Spleen (tissue), 11 donors: ENCODE results near the gene KRT10. TPM values are rescaled to one million over a fixed set of nuclear protein-coding genes. Genes with fewer than 3 reads are reported as not detected.
"Not testable (repeated sequence)": the region's sequence is repeated elsewhere in the genome, so short reads cannot be mapped to it uniquely, and the experiment has no call there.

ENCODE experiments used
- DNase-seq: peaks from one replicate; pipeline ENCODE4 v3.0.0-alpha.2; 2020
- H3K27ac ChIP-seq, 8 donors: fragments of 200-600 bp; sonication (generic) in 7 of 8; 1 replicate in 4 of 8; 2 replicates in 4 of 8; pipeline versions ENCODE4 v1.5.0 to v1.8.0; 2016 to 2021; ENCODE audit warnings: inconsistent platforms in 4 of 8, mild to moderate bottlenecking in 4 of 8, moderate library complexity in 1 of 8
- H3K27me3 ChIP-seq, 7 donors: fragments of 200-600 bp; sonication (generic) in 6 of 7; replicated peaks in 1 of 7; 1 replicate in 4 of 7; 2 replicates in 3 of 7; pipeline versions ENCODE4 v1.5.0 to v1.8.0; 2016 to 2021; ENCODE audit warnings: inconsistent platforms in 3 of 7, mild to moderate bottlenecking in 1 of 7
- H3K36me3 ChIP-seq, 6 donors: fragments of 200-600 bp; sonication (generic) in 5 of 6; 1 replicate in 4 of 6; 2 replicates in 2 of 6; pipeline versions ENCODE4 v1.5.0 to v1.8.0; 2016 to 2021; ENCODE audit warnings: inconsistent platforms in 2 of 6
- H3K4me1 ChIP-seq, 6 donors: fragments of 200-600 bp; sonication (generic) in 5 of 6; 1 replicate in 3 of 6; 2 replicates in 3 of 6; pipeline versions ENCODE4 v1.5.0 to v1.8.0; 2016 to 2021; ENCODE audit warnings: inconsistent platforms in 3 of 6
- H3K4me3 ChIP-seq, 8 donors: fragments of 200-600 bp; sonication (generic) in 7 of 8; 1 replicate in 4 of 8; 2 replicates in 4 of 8; pipeline versions ENCODE4 v1.5.0 to v1.8.0; 2016 to 2021; ENCODE audit warnings: inconsistent platforms in 4 of 8, mild to moderate bottlenecking in 4 of 8, moderate library complexity in 2 of 8
- H3K9me3 ChIP-seq, 8 donors: fragments of 200-600 bp; sonication (generic) in 7 of 8; 1 replicate in 4 of 8; 2 replicates in 4 of 8; pipeline versions ENCODE4 v1.5.0 to v1.8.0; 2016 to 2021; ENCODE audit warnings: inconsistent platforms in 4 of 8
- CTCF ChIP-seq, 11 experiments: fragments of 200-600 bp in 7 of 11; fragments of 450-650 bp in 4 of 11; sonication (generic) in 4 of 11; IDR thresholded peaks in 8 of 11; conservative IDR thresholded peaks in 3 of 11; 1 replicate in 7 of 11; 2 replicates in 4 of 11; pipeline versions ENCODE4 v1.4.0 to v1.8.0; 2016 to 2021; ENCODE audit warnings: antibody characterized with exemption in 11 of 11, inconsistent platforms in 4 of 11, mild to moderate bottlenecking in 1 of 11
- POLR2A ChIP-seq, 3 donors: fragments of 450-650 bp; IDR thresholded peaks; one replicate each; pipeline ENCODE4 v1.5.1; 2017; ENCODE audit warnings: antibody characterized with exemption in 3 of 3, mild to moderate bottlenecking in 1 of 3
- POLR2AphosphoS5 ChIP-seq, 3 donors: sonication (generic); formaldehyde crosslinking; IDR thresholded peaks; one replicate each; pipeline ENCODE4 v1.5.1; 2017; ENCODE audit warnings: antibody characterized with exemption in 3 of 3
- WGBS, 5 donors: extraction: QIAGEN DNeasy Blood & Tissue Kit in 3 of 5; methylation state at CpG; one replicate each; pipeline versions ENCODE4 v1.1.5 to v1.1.7; 2013 to 2018; 5-methylcytosine and 5-hydroxymethylcytosine counted together
- intact Hi-C: fragments of 100-400 bp; cut with DNase I; formaldehyde crosslinking; loops from one replicate; pipeline ENCODE4 v1.15.0; 2023; ENCODE audit warnings: low total_unique reads
- polyA plus RNA-seq, 3 donors: library from polyadenylated mRNA; stranded (reverse); fragments of 200-250 nt; gene quantifications; one replicate each; pipeline ENCODE4 v1.2.1, GENCODE V29; 2013
- total RNA-seq, 7 donors: library from RNA; depleted of rRNA in 3 of 7; stranded (reverse); fragments of >200 nt in 3 of 7; fragmentation: NEBNext Ultra II Directional in 4 of 7; extraction: Animal tissue kit (Norgen Biotek cat#: 25700) in 4 of 7; gene quantifications; one replicate each; pipeline versions ENCODE4 v1.1.0 to v1.2.1, GENCODE V29; 2016 to 2021
- donor health status: healthy with polysubstance abuse.
- donor health status: DM: no; HTN: no; CAD: no; lungs with moderate emphysema.
- donor health status: DM: no; HTN: no; CAD: no.
- donor health status: Bipolar disorder and iron deficiency.
- donor health status: healthy.
- donor health status: DM: no; HTN: no; CAD: no.
- donor health status: DM: yes; HTN: yes; CAD: no.

The KRT10 gene
- total and polyA plus RNA-seq, 10 donors = 4.3 to 41.8 (median 27.7) TPM

- intact Hi-C loops = no loop called here
- no peak for DNase-seq
- peaks cover 0 to 13% (median 0%) of the 10 kb centered on the region in 8 donors for H3K9me3 ChIP-seq
- peaks cover 6 to 32% (median 18%) of the 10 kb centered on the region in 6 donors for H3K4me1 ChIP-seq
- TF ChIP-seq POLR2A (IDR thresholded peaks at IDR 0.05) (no peak), POLR2AphosphoS5 (IDR thresholded peaks at IDR 0.05) (no peak), CTCF (IDR thresholded peaks at IDR 0.05 in 8 of 11, conservative IDR thresholded peaks at IDR 0.05 in 3 of 11) (no peak)
- WGBS, 5 donors = 21 to 28% (median 25%) methylated on average over 7 of the region's 7 CpGs
- peak overlapping the region; percentile 48 to 81 (median 60) for H3K4me3 ChIP-seq
- H3K27me3 ChIP-seq = peaks cover 0 to 6% (median 0%) of the 10 kb centered on the region in 7 donors
- peaks cover 0 to 27% (median 12%) of the 10 kb centered on the region in 6 donors for H3K36me3 ChIP-seq
- H3K27ac ChIP-seq = peak overlapping the region; percentile 91 to 96 (median 93)
Observed at GRCh38 chr17:40818343-40818732, 4.1 kb downstream of the KRT10 start.

GRCh38 chr17:40817103-40817682 is 5.2 kb downstream of the KRT10 start:
- peaks cover 0 to 13% (median 0%) of the 10 kb centered on the region in 8 donors for H3K9me3 ChIP-seq
- 93 to 100% (median 97%) methylated on average over 4 of the region's 4 CpGs for WGBS, 5 donors
- no peak for DNase-seq
- no peak overlapping the region for H3K27ac ChIP-seq
- peaks cover 0 to 17% (median 3%) of the 10 kb centered on the region in 7 donors for H3K27me3 ChIP-seq
- peaks cover 0 to 23% (median 12%) of the 10 kb centered on the region in 6 donors for H3K36me3 ChIP-seq
- intact Hi-C loops = no loop called here
- TF ChIP-seq POLR2AphosphoS5 (IDR thresholded peaks at IDR 0.05) = no peak
- no peak for TF ChIP-seq POLR2A (IDR thresholded peaks at IDR 0.05)
- TF ChIP-seq CTCF (IDR thresholded peaks at IDR 0.05 in 8 of 11, conservative IDR thresholded peaks at IDR 0.05 in 3 of 11) = no peak
- peaks cover 6 to 32% (median 18%) of the 10 kb centered on the region in 6 donors for H3K4me1 ChIP-seq
- H3K4me3 ChIP-seq = no peak overlapping the region

- Histone ChIP-seq H3K27ac (no peak overlapping the region), H3K9me3 (peaks cover 0 to 13% (median 0%) of the 10 kb centered on the region in 8 donors), H3K27me3 (peaks cover 0 to 22% (median 6%) of the 10 kb centered on the region in 7 donors), H3K4me1 (peaks cover 6 to 32% (median 18%) of the 10 kb centered on the region in 6 donors), H3K36me3 (peaks cover 0 to 18% (median 12%) of the 10 kb centered on the region in 6 donors), H3K4me3 (no peak overlapping the region)
- intact Hi-C loops = no loop called here
- DNase-seq = no peak
- WGBS, 5 donors = 94 to 97% (median 95%) methylated on average over 3 of the region's 3 CpGs
- TF ChIP-seq CTCF (IDR thresholded peaks at IDR 0.05 in 8 of 11, conservative IDR thresholded peaks at IDR 0.05 in 3 of 11) = no peak
- TF ChIP-seq POLR2A (IDR thresholded peaks at IDR 0.05) = no peak
- TF ChIP-seq POLR2AphosphoS5 (IDR thresholded peaks at IDR 0.05) = no peak
Observed at GRCh38 chr17:40816569-40816968, 5.8 kb downstream of the KRT10 start.

GRCh38 chr17:40815381-40815780 is 7.0 kb downstream of the KRT10 start:
- DNase-seq = no peak
- peaks cover 0 to 18% (median 12%) of the 10 kb centered on the region in 6 donors for H3K36me3 ChIP-seq
- H3K4me3 ChIP-seq = no peak overlapping the region
- peaks cover 0 to 34% (median 6%) of the 10 kb centered on the region in 7 donors for H3K27me3 ChIP-seq
- TF ChIP-seq POLR2AphosphoS5 (IDR thresholded peaks at IDR 0.05) = no peak
- no peak for TF ChIP-seq CTCF (IDR thresholded peaks at IDR 0.05 in 8 of 11, conservative IDR thresholded peaks at IDR 0.05 in 3 of 11)
- no peak for TF ChIP-seq POLR2A (IDR thresholded peaks at IDR 0.05)
- intact Hi-C loops = no loop called here
- peaks cover 0 to 13% (median 0%) of the 10 kb centered on the region in 8 donors for H3K9me3 ChIP-seq
- H3K27ac ChIP-seq = no peak overlapping the region
- H3K4me1 ChIP-seq = peaks cover 6 to 25% (median 18%) of the 10 kb centered on the region in 6 donors
- WGBS, 5 donors = 88 to 98% (median 94%) methylated on average over 1 of the region's 1 CpG

- WGBS, 5 donors = 69 to 89% (median 83%) methylated on average over 3 of the region's 3 CpGs
- H3K9me3 ChIP-seq, DNase-seq, H3K4me3 ChIP-seq, H3K27ac ChIP-seq, intact Hi-C loops: not testable (repeated sequence)
- peaks cover 0 to 18% (median 12%) of the 10 kb centered on the region in 6 donors for H3K36me3 ChIP-seq
- peaks cover 6 to 17% (median 13%) of the 10 kb centered on the region in 6 donors for H3K4me1 ChIP-seq
- H3K27me3 ChIP-seq = peaks cover 0 to 41% (median 6%) of the 10 kb centered on the region in 7 donors
Observed at GRCh38 chr17:40814657-40815056, 7.8 kb downstream of the KRT10 start.
